Astrocyte (in vitro differentiated cells and primary cell): Measurements from ENCODE around the gene PCDHB11.

ENCODE experiments used
- CTCF ChIP-seq: IDR thresholded peaks from 2 replicates; pipeline ENCODE4 v1.5.1; 2011; ENCODE audit warnings: low read depth, mild to moderate bottlenecking, inconsistent platforms, low read length, moderate library complexity; ENCODE audit not compliant: insufficient read depth
- EZH2 ChIP-seq: IDR thresholded peaks from 2 replicates; pipeline ENCODE4 v1.6.1; 2012; ENCODE audit warnings: mild to moderate bottlenecking, low read length, inconsistent platforms; ENCODE audit not compliant: insufficient read depth

- TF ChIP-seq CTCF = peak; percentile 9
- TF ChIP-seq EZH2 = no peak
These were observed 12.4 kb upstream of the PCDHB11 start, which contains the start of gene PCDHB9 for GRCh38 chr5:141186897-141187512.
